SU-DHL-6 (cell line): Measurements from ENCODE around the gene SRSF1.

Experiments used
- H2AFZ ChIP-seq: fragments of 200-600 bp; sonication (generic); 2 replicates; pipeline ENCODE4 v1.6.1; 2014; ENCODE audit warnings: low read depth, mild to moderate bottlenecking, moderate library complexity, mixed read lengths, antibody characterized with exemption, low read length; ENCODE audit not compliant: severe bottlenecking
- H3F3A ChIP-seq: fragments of 200-600 bp; shearing (Covaris generic); 2 replicates; pipeline ENCODE4 v1.6.0; 2016; ENCODE audit warnings: antibody characterized with exemption, mild to moderate bottlenecking; ENCODE audit not compliant: insufficient read depth
- H3K27ac ChIP-seq: fragments of 200-600 bp; sonication (generic); 2 replicates; pipeline ENCODE4 v1.5.1; 2016; ENCODE audit warnings: low read depth, mild to moderate bottlenecking, low read length, moderate library complexity, mixed read lengths
- H3K27me3 ChIP-seq: fragments of 200-600 bp; sonication (generic), shearing (Covaris generic); 2 replicates; pipeline ENCODE4 v1.6.0; 2014; ENCODE audit warnings: mild to moderate bottlenecking, low read length
- H3K36me3 ChIP-seq: fragments of 200-600 bp; sonication (generic); 2 replicates; pipeline ENCODE4 v1.6.1; 2014; ENCODE audit warnings: mild to moderate bottlenecking, low read length, mixed read lengths
- H3K4me2 ChIP-seq: fragments of 300-600, 200-600 bp; shearing (Covaris generic), sonication (generic); 2 replicates; pipeline ENCODE4 v1.6.0; 2014; ENCODE audit warnings: low read length, low read depth, mild to moderate bottlenecking; ENCODE audit not compliant: poor library complexity, severe bottlenecking
- H3K4me3 ChIP-seq: fragments of 200-600 bp; sonication (generic); 2 replicates; pipeline ENCODE4 v1.5.1; 2014; ENCODE audit warnings: antibody characterized with exemption, low read length, mild to moderate bottlenecking, mixed read lengths; ENCODE audit not compliant: insufficient read depth, poor library complexity, severe bottlenecking
- H3K79me2 ChIP-seq: fragments of 200-600 bp; sonication (generic); 2 replicates; pipeline ENCODE4 v1.6.1; 2014; ENCODE audit warnings: mild to moderate bottlenecking, low read length, moderate library complexity; ENCODE audit not compliant: insufficient read depth
- H3K9ac ChIP-seq: fragments of 200-600 bp; sonication (generic); 2 replicates; pipeline ENCODE4 v1.7.0; 2014; ENCODE audit warnings: mild to moderate bottlenecking, low read length
- H3K9me2 ChIP-seq: fragments of 200-600 bp; sonication (generic); replicated peaks from 2 replicates; pipeline ENCODE4 v1.6.1; 2014; ENCODE audit warnings: low read length; ENCODE audit not compliant: insufficient read depth
- H3K9me3 ChIP-seq: fragments of 200-600 bp; sonication (generic); 2 replicates; pipeline ENCODE4 v1.6.1; 2014; ENCODE audit warnings: low read length, mixed read lengths; ENCODE audit not compliant: insufficient read depth
- H4K20me1 ChIP-seq: fragments of 200-600 bp; sonication (generic); 2 replicates; pipeline ENCODE4 v1.6.1; 2014; ENCODE audit warnings: low read depth, mild to moderate bottlenecking, antibody characterized with exemption, low read length, moderate library complexity, mixed read lengths
- CTCF ChIP-seq: fragments of 200-600 bp; sonication (generic); IDR thresholded peaks from one replicate; pipeline ENCODE4 v1.5.1; 2017; ENCODE audit warnings: antibody characterized with exemption, mild to moderate bottlenecking, low read length, moderate library complexity; ENCODE audit not compliant: insufficient read depth, poor library complexity, severe bottlenecking
- EZH2phosphoT487 ChIP-seq: fragments of 200-600 bp; sonication (generic), shearing (Covaris generic); conservative IDR thresholded peaks from 2 replicates; pipeline ENCODE4 v1.6.1; 2018; ENCODE audit warnings: mild to moderate bottlenecking, antibody characterized with exemption, low read length, moderate library complexity, mixed read lengths

SRSF1 gene

GRCh38 chr17:57986841-57987580, 20.0 kb downstream of the SRSF1 start:
- Histone ChIP-seq H3K4me2 (peak overlapping the region; percentile 87), H3K27ac (no peak overlapping the region), H2AFZ (peak overlapping the region; percentile 49), H3K79me2 (peaks cover 52% of the 10 kb centered on the region), H3K9me2 (no peaks in the 10 kb centered on the region), H3K9me3 (no peaks in the 10 kb centered on the region), H3F3A (peaks cover 33% of the 10 kb centered on the region), H3K36me3 (no peaks in the 10 kb centered on the region), H4K20me1 (peaks cover 33% of the 10 kb centered on the region), H3K4me3 (peak overlapping the region; percentile 87), H3K9ac (peak overlapping the region; percentile 73), H3K27me3 (no peaks in the 10 kb centered on the region)
- TF ChIP-seq CTCF, result no peak
- no peak for TF ChIP-seq EZH2phosphoT487

- Histone ChIP-seq H3K27ac (no peak overlapping the region), H3K9me2 (no peaks in the 10 kb centered on the region), H3K9me3 (no peaks in the 10 kb centered on the region), H3K4me3 (no peak overlapping the region), H4K20me1 (peaks cover 33% of the 10 kb centered on the region), H2AFZ (no peak overlapping the region), H3F3A (peaks cover 21% of the 10 kb centered on the region), H3K27me3 (no peaks in the 10 kb centered on the region), H3K79me2 (peaks cover 52% of the 10 kb centered on the region), H3K36me3 (no peaks in the 10 kb centered on the region; the same call in 1 of the 2 replicates), H3K9ac (no peak overlapping the region), H3K4me2 (peak overlapping the region; percentile 87)
- TF ChIP-seq EZH2phosphoT487 (no peak), CTCF (no peak)
Observed at GRCh38 chr17:57985675-57985974, 21.4 kb downstream of the SRSF1 start.

GRCh38 chr17:57984936-57985674, 21.9 kb downstream of the SRSF1 start:
- Histone ChIP-seq H3K4me2 (peak overlapping the region; percentile 87), H3K36me3 (peaks cover 3% of the 10 kb centered on the region; the same call in 1 of the 2 replicates)

More at GRCh38 chr17:57984936-57985674, 21.9 kb downstream of the SRSF1 start:
- H3K27me3 ChIP-seq, result no peaks in the 10 kb centered on the region
- no peak overlapping the region for H3K9ac ChIP-seq
- H3K79me2 ChIP-seq, result peaks cover 52% of the 10 kb centered on the region
- no peaks in the 10 kb centered on the region for H3K9me2 ChIP-seq
- H4K20me1 ChIP-seq, result peaks cover 33% of the 10 kb centered on the region
- no peak overlapping the region for H3K4me3 ChIP-seq
- no peak overlapping the region for H2AFZ ChIP-seq
- TF ChIP-seq CTCF, result no peak
- TF ChIP-seq EZH2phosphoT487, result no peak
- no peak overlapping the region for H3K27ac ChIP-seq
- H3K9me3 ChIP-seq, result no peaks in the 10 kb centered on the region
- peaks cover 16% of the 10 kb centered on the region for H3F3A ChIP-seq
